T-cell (primary cell): ENCODE data around the gene KLHL13. TPM values are rescaled to one million over a fixed set of nuclear protein-coding genes. Genes with fewer than 3 reads are reported as not detected.
A peak's percentile ranks its signal among the peaks of the same experiment; 100 is the strongest.

ENCODE experiments used
- ATAC-seq, 4 experiments: fragments of 200-7000 bp in 3 of 4; fragments of 150-1000 bp in 1 of 4; cut with Tn5 transposase; replicated peaks in 1 of 4; 1 replicate in 3 of 4; 2 replicates in 1 of 4; pipeline ENCODE4 v1.10.0; 2021; ENCODE audit warnings: moderate library complexity in 3 of 4, mild to moderate bottlenecking in 2 of 4, moderate number of reproducible peaks in 1 of 4
- CTCF ChIA-PET, 2 donors: fragments of 300-600 bp; sonication (Branson Sonifier 250); formaldehyde crosslinking; loops; one replicate each; lab custom pipeline; 2022; ENCODE audit warnings: antibody characterized with exemption in 2 of 2; lab: Charles Lee
- POLR2A ChIA-PET, 2 donors: fragments of 300-600 bp; sonication (Branson Sonifier 250); formaldehyde crosslinking; loops; one replicate each; lab custom pipeline; 2022; ENCODE audit warnings: antibody characterized with exemption in 2 of 2; lab: Charles Lee
- DNase-seq, 35 experiments: peaks; one replicate each; pipeline versions ENCODE4 v3.0.0 to v3.0.0-alpha.2; 2013 to 2023
- H3K27ac ChIP-seq: one replicate; pipeline ENCODE4 v1.5.1; 2013; ENCODE audit warnings: low read length
- H3K27me3 ChIP-seq, 2 experiments: replicated peaks in 1 of 2; 1 replicate in 1 of 2; 2 replicates in 1 of 2; pipeline versions ENCODE4 v1.6.1 to v1.7.0; 2013; ENCODE audit warnings: low read length in 1 of 2, mixed read lengths in 1 of 2; ENCODE audit not compliant: control insufficient read depth in 2 of 2, insufficient read depth in 2 of 2; ENCODE audit errors: extremely low read depth in 1 of 2
- H3K36me3 ChIP-seq, 2 donors: 1 replicate in 1 of 2; 2 replicates in 1 of 2; pipeline versions ENCODE4 v1.6.1 to v1.7.0; 2013; ENCODE audit warnings: low read length in 1 of 2; ENCODE audit not compliant: control insufficient read depth in 2 of 2, insufficient read depth in 1 of 2; ENCODE audit errors: extremely low read depth in 1 of 2
- H3K4me1 ChIP-seq, 2 experiments: 1 replicate in 1 of 2; 2 replicates in 1 of 2; pipeline versions ENCODE4 v1.6.1 to v1.7.0; 2013; ENCODE audit warnings: low read length in 2 of 2, mixed read lengths in 1 of 2; ENCODE audit not compliant: insufficient read depth in 2 of 2, control insufficient read depth in 1 of 2; ENCODE audit errors: extremely low read depth in 1 of 2
- H3K4me3 ChIP-seq, 2 donors: 1 replicate in 1 of 2; 2 replicates in 1 of 2; pipeline versions ENCODE4 v1.5.1 to v1.7.0; 2013; ENCODE audit warnings: mild to moderate bottlenecking in 2 of 2, low read length in 1 of 2, moderate library complexity in 1 of 2; ENCODE audit not compliant: control insufficient read depth in 1 of 2; ENCODE audit errors: extremely low read depth in 1 of 2
- H3K9me3 ChIP-seq: 2 replicates; pipeline ENCODE4 v1.7.0; 2013
- H3K27ac Mint-ChIP-seq, 2 donors: one replicate each; pipeline ENCODE4 v1.8.0; 2020 to 2021; ENCODE audit warnings: mild to moderate bottlenecking in 2 of 2, mixed read lengths in 2 of 2
- H3K27me3 Mint-ChIP-seq, 2 donors: one replicate each; pipeline ENCODE4 v1.8.0; 2021 to 2022; ENCODE audit warnings: mixed read lengths in 2 of 2
- H3K36me3 Mint-ChIP-seq: one replicate; pipeline ENCODE4 v1.8.0; 2021; ENCODE audit warnings: mixed read lengths
- H3K4me1 Mint-ChIP-seq, 3 donors: one replicate each; pipeline ENCODE4 v1.8.0; 2020 to 2022; ENCODE audit warnings: mixed read lengths in 3 of 3, mild to moderate bottlenecking in 1 of 3
- H3K4me3 Mint-ChIP-seq, 3 donors: one replicate each; pipeline ENCODE4 v1.8.0; 2020 to 2022; ENCODE audit warnings: mild to moderate bottlenecking in 3 of 3, mixed read lengths in 3 of 3, moderate library complexity in 3 of 3
- H3K9me3 Mint-ChIP-seq, 3 donors: one replicate each; pipeline ENCODE4 v1.8.0; 2020 to 2022; ENCODE audit warnings: mixed read lengths in 3 of 3
- WGBS: methylation state at CpG from one replicate; pipeline ENCODE4 v1.1.5; 2013; ENCODE audit warnings: missing lambda C conversion rate; ENCODE audit not compliant: insufficient coverage; 5-methylcytosine and 5-hydroxymethylcytosine counted together
- total RNA-seq, 35 experiments: library from RNA in 6 of 35; stranded (reverse) in 6 of 35; fragments of 120-200 nt in 1 of 35; gene quantifications; one replicate each; pipeline versions ENCODE4 v1.2.1 to v1.2.4 and lab custom pipeline; 2013 to 2026

The KLHL13 gene, protein sequence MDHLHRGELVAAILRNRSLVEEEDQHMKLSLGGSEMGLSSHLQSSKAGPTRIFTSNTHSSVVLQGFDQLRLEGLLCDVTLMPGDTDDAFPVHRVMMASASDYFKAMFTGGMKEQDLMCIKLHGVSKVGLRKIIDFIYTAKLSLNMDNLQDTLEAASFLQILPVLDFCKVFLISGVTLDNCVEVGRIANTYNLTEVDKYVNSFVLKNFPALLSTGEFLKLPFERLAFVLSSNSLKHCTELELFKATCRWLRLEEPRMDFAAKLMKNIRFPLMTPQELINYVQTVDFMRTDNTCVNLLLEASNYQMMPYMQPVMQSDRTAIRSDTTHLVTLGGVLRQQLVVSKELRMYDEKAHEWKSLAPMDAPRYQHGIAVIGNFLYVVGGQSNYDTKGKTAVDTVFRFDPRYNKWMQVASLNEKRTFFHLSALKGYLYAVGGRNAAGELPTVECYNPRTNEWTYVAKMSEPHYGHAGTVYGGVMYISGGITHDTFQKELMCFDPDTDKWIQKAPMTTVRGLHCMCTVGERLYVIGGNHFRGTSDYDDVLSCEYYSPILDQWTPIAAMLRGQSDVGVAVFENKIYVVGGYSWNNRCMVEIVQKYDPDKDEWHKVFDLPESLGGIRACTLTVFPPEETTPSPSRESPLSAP
- total RNA-seq (1 to 10 TPM in 1 of 5 donors, under 1 TPM in 4; 0.38 to 1.4 (median 0.61) TPM), total RNA-seq (lab: John Stamatoyannopoulos, UW) (0 to 3.3 (median 0.61) reads per million in 29 experiments)
- 0.66 TPM for total RNA-seq (2013)

DNA sequence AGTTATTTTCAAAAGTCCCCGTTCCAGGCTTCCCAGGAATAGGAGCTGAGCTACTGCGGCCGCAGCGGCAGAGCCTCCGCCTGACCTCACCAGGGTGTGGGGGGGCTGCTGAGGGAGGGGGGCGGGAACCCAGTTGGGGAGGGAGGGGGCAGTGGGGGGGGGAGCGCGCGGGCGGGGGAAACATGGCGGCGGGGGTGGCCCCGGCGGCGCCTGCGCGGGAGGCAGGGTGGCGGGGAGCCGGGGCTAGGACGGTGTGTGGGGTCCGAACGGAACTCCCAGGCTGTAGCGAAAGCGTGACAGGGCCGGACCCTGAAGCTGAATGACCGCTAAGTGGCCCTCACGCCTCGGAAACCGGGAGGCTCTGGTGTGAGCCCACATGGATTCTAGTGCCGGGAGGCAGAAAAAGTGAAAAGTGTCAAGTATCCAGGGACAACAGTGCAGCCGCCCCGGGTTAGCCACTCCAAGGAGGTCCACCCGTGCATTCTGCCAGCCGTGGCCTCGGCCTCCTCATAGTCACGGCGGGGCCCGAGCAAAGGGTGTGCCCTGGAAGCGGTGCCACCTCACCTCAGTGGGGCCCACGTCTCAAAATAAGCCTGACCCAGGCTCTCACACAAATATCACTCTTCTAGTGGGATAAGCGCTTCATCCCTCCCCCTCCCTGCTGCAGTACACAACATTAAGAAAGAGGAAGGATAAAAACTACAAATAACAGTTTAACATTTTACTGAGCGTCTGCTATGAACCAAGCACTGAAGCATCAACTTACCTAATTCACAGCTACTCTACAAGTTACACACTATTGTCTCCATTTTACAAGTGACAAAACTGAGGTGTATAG lies at the start of gene KLHL13:
Gene KLHL13, minus strand, starts transcription at position 98 of the 838 bp plus-strand sequence. CDS start 88,337 bp downstream, outside the sequence.
- Histone ChIP-seq H3K36me3 (no peaks in the 10 kb centered on the region), H3K9me3 (no peaks in the 10 kb centered on the region), H3K27ac (no peak within 1 kb of the TSS), H3K4me1 (peaks cover 0 to 3% of the 10 kb centered on the region in 2 experiments), H3K27me3 (peaks cover 0 to 11% of the 10 kb centered on the region in 2 experiments), H3K4me3 (peak within 1 kb of the TSS; percentile 43 to 84)
- ChIA-PET POLR2A (no interaction called here), CTCF (no interaction called here)
- Mint-ChIP-seq H3K36me3 (no peaks in the 10 kb centered on the region), H3K4me3 (peak within 1 kb of the TSS; percentile 68 to 83 (median 72)), H3K9me3 (no peaks in the 10 kb centered on the region), H3K27me3 (peaks cover 16 to 35% of the 10 kb centered on the region in 2 donors), H3K4me1 (peaks cover 7 to 10% (median 8%) of the 10 kb centered on the region in 3 donors), H3K27ac (peak within 1 kb of the TSS in 1 of 2 donors; percentile 77)
- peak; percentile 27 to 65 (median 54) for ATAC-seq
- peak in 12 of 35 experiments; percentile 0 to 24 (median 8) for DNase-seq
- 0% methylated on average over 9 of the region's 42 CpGs for WGBS

DNA sequence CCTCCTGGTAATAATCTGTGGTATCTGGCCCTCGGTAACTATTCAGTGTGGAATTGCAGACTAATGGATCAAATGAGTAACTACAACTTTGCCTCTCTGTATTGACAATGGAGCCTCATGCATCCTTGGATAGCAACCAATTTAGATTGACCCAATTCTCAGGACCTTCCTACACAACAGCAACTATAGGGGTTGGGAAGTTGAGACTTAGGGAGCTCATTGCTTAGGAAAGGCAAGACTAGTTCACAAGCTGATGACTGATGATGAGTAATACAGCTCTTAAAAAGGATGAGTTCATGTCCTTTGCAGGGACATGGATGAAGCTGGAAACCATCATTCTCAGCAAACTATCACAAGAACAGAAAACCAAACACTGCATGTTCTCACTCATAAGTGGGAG lies 47.5 kb upstream of the KLHL13 start:
- H3K4me1 Mint-ChIP-seq = no peaks in the 10 kb centered on the region
- no peaks in the 10 kb centered on the region for H3K9me3 ChIP-seq
- no peaks in the 10 kb centered on the region for H3K27me3 ChIP-seq
- no peaks in the 10 kb centered on the region for H3K36me3 Mint-ChIP-seq
- no peak for ATAC-seq
- ChIA-PET CTCF (no interaction called here), POLR2A (no interaction called here)
- no peaks in the 10 kb centered on the region for H3K36me3 ChIP-seq
- no peaks in the 10 kb centered on the region for H3K4me1 ChIP-seq
- no peak overlapping the region for H3K27ac Mint-ChIP-seq
- no peak overlapping the region for H3K4me3 ChIP-seq
- H3K27me3 Mint-ChIP-seq = peaks cover 5 to 28% of the 10 kb centered on the region in 2 donors
- no CpG with 5 or more reads among the region's 1 CpG for WGBS
- no peaks in the 10 kb centered on the region for H3K9me3 Mint-ChIP-seq
- H3K4me3 Mint-ChIP-seq = no peak overlapping the region
- no peak for DNase-seq
- H3K27ac ChIP-seq = no peak overlapping the region

DNA sequence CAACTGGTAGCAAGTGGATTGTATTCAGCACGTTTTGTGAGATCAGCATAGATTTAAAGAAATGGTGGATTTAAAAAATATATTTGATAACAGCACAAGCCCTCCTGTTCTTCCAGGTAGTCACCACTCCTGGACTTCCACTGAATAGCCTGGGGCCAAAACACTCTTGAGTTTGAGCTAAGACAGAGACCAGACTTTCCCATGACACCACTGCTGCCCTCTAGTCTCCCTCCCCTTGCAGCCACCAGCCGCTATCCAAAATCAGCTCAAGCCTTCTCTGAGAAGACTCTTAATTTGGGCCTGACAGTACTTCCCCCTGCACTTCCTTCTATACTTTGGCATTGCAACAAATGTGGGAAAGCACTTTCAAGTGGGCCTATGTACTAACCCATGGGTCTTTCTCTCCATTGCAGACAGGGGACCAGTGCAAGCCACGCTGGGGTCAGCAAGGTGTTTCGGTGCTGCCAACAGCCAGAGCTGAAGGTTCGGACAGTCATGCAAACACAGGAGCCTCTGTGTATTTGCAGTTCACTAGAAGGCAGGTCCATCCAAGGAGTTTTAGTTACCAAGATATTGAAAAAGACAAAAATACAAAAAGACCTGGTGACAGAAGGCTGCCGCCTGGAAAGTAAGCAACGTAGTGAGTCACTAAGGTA lies 40.5 kb upstream of the KLHL13 start:
- H3K27me3 ChIP-seq = no peaks in the 10 kb centered on the region
- 94% methylated on average over 4 of the region's 7 CpGs for WGBS
- ChIA-PET POLR2A (no interaction called here), CTCF (no interaction called here)
- H3K27me3 Mint-ChIP-seq = peaks cover 0 to 26% of the 10 kb centered on the region in 2 donors
- H3K9me3 ChIP-seq = no peaks in the 10 kb centered on the region
- no peaks in the 10 kb centered on the region for H3K36me3 Mint-ChIP-seq
- no peak for ATAC-seq
- DNase-seq = no peak
- no peaks in the 10 kb centered on the region for H3K9me3 Mint-ChIP-seq
- H3K27ac ChIP-seq = no peak overlapping the region
- no peaks in the 10 kb centered on the region for H3K4me1 ChIP-seq
- H3K36me3 ChIP-seq = no peaks in the 10 kb centered on the region
- H3K4me3 ChIP-seq = no peak overlapping the region
- no peaks in the 10 kb centered on the region for H3K4me1 Mint-ChIP-seq
- H3K4me3 Mint-ChIP-seq = no peak overlapping the region
- no peak overlapping the region for H3K27ac Mint-ChIP-seq

DNA sequence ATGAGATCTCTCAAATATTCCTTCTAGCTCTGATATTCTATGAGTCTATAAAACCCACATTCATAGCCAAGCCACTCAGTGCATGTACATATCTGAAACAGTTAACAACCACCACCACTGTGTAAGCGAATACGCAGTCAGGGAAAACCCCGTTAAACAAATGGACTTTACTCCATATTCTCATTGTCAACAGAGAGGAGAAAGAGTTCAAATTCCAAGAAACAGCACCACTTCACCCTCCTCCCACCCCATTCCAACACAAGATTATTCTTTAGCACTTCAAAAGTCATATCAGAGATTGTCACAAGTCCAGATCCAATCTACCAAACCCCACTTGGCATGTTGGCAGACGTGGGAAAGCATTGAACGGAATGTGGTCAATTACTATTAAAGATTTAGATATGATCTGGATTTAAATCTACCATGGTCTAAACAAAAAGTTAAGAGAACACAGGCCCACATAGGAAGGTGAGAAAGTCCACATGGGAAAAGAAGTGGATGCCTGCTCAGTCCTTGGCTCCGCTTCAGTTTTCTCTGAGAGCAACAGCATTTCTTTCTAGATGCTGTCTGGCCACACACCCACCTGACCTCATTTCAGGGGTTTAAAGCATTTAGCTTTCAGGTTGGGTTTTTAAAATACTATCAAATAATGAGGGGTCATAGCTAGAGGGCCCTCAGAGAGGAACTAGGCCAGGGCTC lies 39.8 kb upstream of the KLHL13 start:
- Mint-ChIP-seq H3K4me1 (no peaks in the 10 kb centered on the region), H3K4me3 (no peak overlapping the region), H3K27me3 (peaks cover 0 to 23% of the 10 kb centered on the region in 2 donors), H3K36me3 (no peaks in the 10 kb centered on the region), H3K9me3 (no peaks in the 10 kb centered on the region), H3K27ac (no peak overlapping the region)
- CTCF ChIA-PET = no interaction called here
- Histone ChIP-seq H3K4me3 (no peak overlapping the region), H3K9me3 (no peaks in the 10 kb centered on the region), H3K36me3 (no peaks in the 10 kb centered on the region), H3K27me3 (no peaks in the 10 kb centered on the region), H3K4me1 (no peaks in the 10 kb centered on the region), H3K27ac (no peak overlapping the region)
- POLR2A ChIA-PET = no interaction called here
- no peak for ATAC-seq
- WGBS = 100% methylated on average over 1 of the region's 6 CpGs
- DNase-seq = no peak

DNA sequence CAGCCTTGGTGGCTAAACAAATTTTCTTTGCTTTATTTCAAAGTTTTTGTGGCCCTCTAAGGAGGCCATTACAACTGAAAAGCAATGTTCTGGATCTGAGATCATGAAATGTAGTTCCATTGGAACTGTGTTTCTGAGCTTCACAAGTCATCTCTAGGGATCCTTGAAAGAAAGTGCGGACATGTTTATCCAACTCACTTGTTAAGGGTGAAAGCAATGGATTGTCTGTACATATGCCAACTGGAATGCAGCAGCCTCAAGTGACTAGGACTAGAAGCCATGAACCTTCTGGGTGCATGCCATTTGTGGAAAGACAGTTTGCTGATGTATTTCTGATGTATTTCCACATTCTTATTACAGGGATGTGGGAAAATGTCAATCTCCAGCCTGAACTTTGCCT lies 36.7 kb upstream of the KLHL13 start:
- Mint-ChIP-seq H3K4me1 (no peaks in the 10 kb centered on the region), H3K27me3 (peaks cover 0 to 23% of the 10 kb centered on the region in 2 donors), H3K36me3 (no peaks in the 10 kb centered on the region), H3K9me3 (no peaks in the 10 kb centered on the region), H3K27ac (no peak overlapping the region), H3K4me3 (no peak overlapping the region)
- ATAC-seq (no peak), DNase-seq (no peak)
- Histone ChIP-seq H3K4me1 (no peaks in the 10 kb centered on the region), H3K27me3 (no peaks in the 10 kb centered on the region), H3K9me3 (no peaks in the 10 kb centered on the region), H3K27ac (no peak overlapping the region), H3K36me3 (no peaks in the 10 kb centered on the region), H3K4me3 (no peak overlapping the region)
- POLR2A ChIA-PET = no interaction called here
- CTCF ChIA-PET = no interaction called here
- WGBS = no CpG with 5 or more reads among the region's 1 CpG
